Stimulated activated CD4-positive, alpha-beta T cell treated with anti-CD3 and anti-CD28 coated beads, Interleukin-4, amount 100 ng/mL, for 24 hours (primary cell): ENCODE results near the gene PTPRG.

ENCODE experiments used
- DNase-seq: peaks from one replicate; pipeline ENCODE4 v3.0.0-alpha.2; 2020

The PTPRG gene

GRCh38 chr3:61979638-61980037 is 418.3 kb downstream of the PTPRG start:
- no peak for DNase-seq

- no peak for DNase-seq
These were observed 418.7 kb downstream of the PTPRG start for GRCh38 chr3:61980041-61980440.

- DNase-seq, result no peak
These were observed 419.7 kb downstream of the PTPRG start for GRCh38 chr3:61981060-61981459.

GRCh38 chr3:61983479-61983878 is 422.1 kb downstream of the PTPRG start:
- DNase-seq, result no peak

GRCh38 chr3:61985020-61985419 is 423.6 kb downstream of the PTPRG start:
- no peak for DNase-seq

GRCh38 chr3:61986473-61986872 is 425.1 kb downstream of the PTPRG start:
- no peak for DNase-seq

GRCh38 chr3:61989681-61990080 is 428.3 kb downstream of the PTPRG start:
- no peak for DNase-seq

GRCh38 chr3:61990327-61991027 is 429.1 kb downstream of the PTPRG start:
- no peak for DNase-seq

- DNase-seq, result no peak
These were observed 430.3 kb downstream of the PTPRG start for GRCh38 chr3:61991706-61992105.

GRCh38 chr3:61996366-61996765 is 435.0 kb downstream of the PTPRG start:
- DNase-seq, result no peak

- DNase-seq, result no peak
These were observed 435.7 kb downstream of the PTPRG start for GRCh38 chr3:61997101-61997500.

GRCh38 chr3:62003835-62004234 is 442.5 kb downstream of the PTPRG start:
- no peak for DNase-seq

- DNase-seq, result no peak
These were observed 445.7 kb downstream of the PTPRG start for GRCh38 chr3:62007036-62007435.

- no peak for DNase-seq
These were observed 449.6 kb downstream of the PTPRG start for GRCh38 chr3:62010989-62011388.

- no peak for DNase-seq
These were observed 450.3 kb downstream of the PTPRG start for GRCh38 chr3:62011666-62012065.

GRCh38 chr3:62013951-62014350 is 452.6 kb downstream of the PTPRG start:
- no peak for DNase-seq

- no peak for DNase-seq
These were observed 453.7 kb downstream of the PTPRG start for GRCh38 chr3:62015111-62015510.

GRCh38 chr3:62019906-62020305 is 458.5 kb downstream of the PTPRG start:
- no peak for DNase-seq

- DNase-seq, result no peak
These were observed 459.3 kb downstream of the PTPRG start for GRCh38 chr3:62020706-62021105.

- no peak for DNase-seq
These were observed 460.9 kb downstream of the PTPRG start for GRCh38 chr3:62022312-62022711.

- no peak for DNase-seq
These were observed 463.5 kb downstream of the PTPRG start for GRCh38 chr3:62024882-62025281.

GRCh38 chr3:62025913-62026312 is 464.5 kb downstream of the PTPRG start:
- no peak for DNase-seq

- DNase-seq, result no peak
These were observed 465.9 kb downstream of the PTPRG start for GRCh38 chr3:62027241-62027640.

- DNase-seq, result no peak
These were observed 466.4 kb downstream of the PTPRG start for GRCh38 chr3:62027796-62028195.

- DNase-seq, result no peak
These were observed 466.9 kb downstream of the PTPRG start for GRCh38 chr3:62028236-62028635.
